H1 (cell line): Measurements from ENCODE around the gene KLHL29. TPM values are rescaled to one million over a fixed set of nuclear protein-coding genes. Genes with fewer than 3 reads are reported as not detected.

Experiments used
- CHD1 ChIP-seq: IDR thresholded peaks from 2 replicates; pipeline ENCODE4 v1.6.1; 2012; ENCODE audit warnings: low read depth, low read length, improper control_type of control experiment
- CHD7 ChIP-seq: fragments of 300-600 bp; sonication (generic); IDR thresholded peaks from 2 replicates; pipeline ENCODE4 v1.7.1; 2012; ENCODE audit warnings: low read length, moderate library complexity, mild to moderate bottlenecking, inconsistent platforms; ENCODE audit not compliant: insufficient replicate concordance
- JUND ChIP-seq: IDR thresholded peaks from 2 replicates; pipeline ENCODE4 v1.6.1; 2011; ENCODE audit warnings: mild to moderate bottlenecking, improper control_type of control experiment, low read length
- MAX ChIP-seq: IDR thresholded peaks from 2 replicates; pipeline ENCODE4 v1.6.1; 2012; ENCODE audit warnings: inconsistent platforms
- POLR2A ChIP-seq, 2 experiments: IDR thresholded peaks; 1 replicate in 1 of 2; 2 replicates in 1 of 2; pipeline ENCODE4 v1.6.1; 2011; ENCODE audit warnings: low read depth in 2 of 2, low read length in 2 of 2, mild to moderate bottlenecking in 2 of 2; ENCODE audit errors: control extremely low read depth in 1 of 2
- POLR2AphosphoS5 ChIP-seq: IDR thresholded peaks from 2 replicates; pipeline ENCODE4 v1.6.1; 2011; ENCODE audit warnings: low read depth, low read length
- POU5F1 ChIP-seq: IDR thresholded peaks from 2 replicates; pipeline ENCODE4 v1.6.1; 2011; ENCODE audit warnings: low read depth, mild to moderate bottlenecking, low read length, moderate library complexity
- TAF1 ChIP-seq: IDR thresholded peaks from 2 replicates; pipeline ENCODE4 v1.6.1; 2011; ENCODE audit warnings: mild to moderate bottlenecking, low read depth, low read length
- TEAD4 ChIP-seq: IDR thresholded peaks from 2 replicates; pipeline ENCODE4 v1.6.1; 2012; ENCODE audit warnings: low read depth, low read length, inconsistent platforms, mixed read lengths
- polyA plus RNA-seq, 7 experiments: library from polyadenylated mRNA; depleted of rRNA in 3 of 7; stranded (reverse) in 5 of 7; unstranded in 2 of 7; fragments of >200 nt in 5 of 7; fragments of 200-250 nt in 2 of 7; gene quantifications; 1 replicate in 5 of 7; 2 replicates in 1 of 7; 4 replicates in 1 of 7; pipeline versions ENCODE4 v1.2.1 to v1.2.3, GENCODE V29; 2011 to 2013; ENCODE audit warnings: missing spikeins in 2 of 7, mixed read lengths in 2 of 7
- total RNA-seq: library from RNA; stranded (reverse); fragmentation: NEBNext Ultra II Directional; extraction: Animal tissue kit (Norgen Biotek cat#: 25700); gene quantifications from 2 replicates; pipeline ENCODE4 v1.2.1, GENCODE V29; 2021

Gene KLHL29
- total and polyA plus RNA-seq, 2 of the 8 experiments (the other 6 are each of a cell fraction or from before 2014, with no cell fraction given): 1.1 to 4.7 TPM

- TF ChIP-seq CHD7: no peak
- no peak for TF ChIP-seq TEAD4
- TF ChIP-seq MAX: no peak
- no peak for TF ChIP-seq JUND
- TF ChIP-seq POLR2AphosphoS5: no peak
- no peak for TF ChIP-seq CHD1
- TF ChIP-seq TAF1: no peak
- no peak for TF ChIP-seq POLR2A (IDR thresholded peaks at IDR 0.05; ENCODE audit: control extremely low read depth in 1 of 2, low read depth in 2 of 2, low read length in 2 of 2)
- no peak for TF ChIP-seq POU5F1
Observed at GRCh38 chr2:23373666-23374065, 11.3 kb upstream of the KLHL29 start (continued).
